PC-3 (cell line): ENCODE measurements around the gene STYXL2.

Source experiments
- CTCF ChIP-seq: fragments of 300-600 bp; sonication (generic); conservative IDR thresholded peaks from 2 replicates; pipeline ENCODE4 v1.5.1; 2017; ENCODE audit warnings: antibody characterized with exemption, low read depth, mild to moderate bottlenecking, low read length
- EZH2 ChIP-seq: fragments of 300-600 bp; sonication (generic); IDR thresholded peaks from one replicate; pipeline ENCODE4 v1.6.1; 2017; ENCODE audit warnings: antibody characterized with exemption, mild to moderate bottlenecking, low read length; ENCODE audit not compliant: unreplicated experiment
- EZH2phosphoT487 ChIP-seq: fragments of 300-600 bp; sonication (generic); IDR thresholded peaks from 2 replicates; pipeline ENCODE4 v1.6.1; 2018; ENCODE audit warnings: mild to moderate bottlenecking, antibody characterized with exemption, low read length, borderline replicate concordance

DNA sequence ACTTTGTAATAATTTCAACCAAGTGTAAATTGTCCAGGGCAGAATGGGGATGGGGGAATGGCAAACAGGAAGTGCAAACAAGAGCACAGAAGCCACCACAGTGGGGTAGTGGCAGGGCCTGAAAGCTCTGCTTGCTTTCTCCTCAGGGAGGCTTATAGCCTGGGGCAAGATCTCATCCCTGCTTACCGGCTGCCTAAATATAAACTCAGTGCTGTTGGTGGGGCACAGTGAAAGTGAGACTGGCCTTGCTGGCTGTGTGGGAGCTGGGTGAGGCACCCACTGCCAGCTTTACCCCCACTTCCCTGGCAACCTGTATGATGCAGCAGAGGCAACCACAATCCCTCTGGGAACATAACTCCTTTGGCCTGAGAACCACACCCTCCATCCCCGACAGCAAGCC is 15.2 kb downstream of the STYXL2 start:
- TF ChIP-seq CTCF: no peak
- TF ChIP-seq EZH2phosphoT487: no peak
- TF ChIP-seq EZH2: no peak
